SK-N-SH treated with all-trans-retinoic acid at 6 μM for 48 hours (cell line): ENCODE results near the gene NPAS3.

Experiments used
- ATAC-seq: fragments of 200-7000 bp; cut with Tn5 transposase; 3 replicates; pipeline ENCODE4 v1.9.1; 2020; ENCODE audit warnings: mild to moderate bottlenecking, moderate library complexity
- ARNTL ChIP-seq: fragments of 450-650 bp; formaldehyde crosslinking; IDR thresholded peaks from 2 replicates; pipeline ENCODE4 v1.5.0; 2020; ENCODE audit warnings: low read depth, mild to moderate bottlenecking, moderate library complexity, borderline replicate concordance
- BACH2 ChIP-seq: fragments of 250-450 bp; sonication (Bioruptor Pico); IDR thresholded peaks from 2 replicates; pipeline ENCODE4 v1.9.0; 2021; ENCODE audit warnings: mild to moderate bottlenecking, borderline replicate concordance
- CSDC2 ChIP-seq: fragments of 250-450 bp; sonication (Bioruptor Pico); IDR thresholded peaks from 2 replicates; pipeline ENCODE4 v1.5.0; 2020; ENCODE audit warnings: mild to moderate bottlenecking, moderate library complexity
- ESRRG ChIP-seq: fragments of 250-450 bp; sonication (Bioruptor Pico); IDR thresholded peaks from 2 replicates; pipeline ENCODE4 v1.6.1; 2021; ENCODE audit warnings: mild to moderate bottlenecking
- GLIS3 ChIP-seq: fragments of 250-450 bp; sonication (Bioruptor Pico); IDR thresholded peaks from 2 replicates; pipeline ENCODE4 v1.5.0; 2020; ENCODE audit warnings: mild to moderate bottlenecking, moderate library complexity
- ISL1 ChIP-seq: fragments of 250-450 bp; sonication (Bioruptor Pico); IDR thresholded peaks from 2 replicates; pipeline ENCODE4 v2.1.2; 2022; ENCODE audit warnings: mild to moderate bottlenecking, moderate library complexity
- OSR1 ChIP-seq: fragments of 250-450 bp; sonication (Bioruptor Pico); IDR thresholded peaks from 2 replicates; pipeline ENCODE4 v1.8.0; 2022; ENCODE audit warnings: moderate library complexity, mild to moderate bottlenecking, inconsistent platforms
- PATZ1 ChIP-seq: fragments of 250-450 bp; sonication (Bioruptor Pico); IDR thresholded peaks from 2 replicates; pipeline ENCODE4 v1.8.0; 2020; ENCODE audit warnings: mild to moderate bottlenecking, moderate library complexity, borderline replicate concordance
- PPARA ChIP-seq: fragments of 250-450 bp; sonication (Bioruptor Pico); IDR thresholded peaks from 2 replicates; pipeline ENCODE4 v1.5.0; 2020; ENCODE audit warnings: mild to moderate bottlenecking, borderline replicate concordance
- RARB ChIP-seq: fragments of 250-450 bp; sonication (Bioruptor Pico); IDR thresholded peaks from 2 replicates; pipeline ENCODE4 v1.8.0; 2021; ENCODE audit warnings: mild to moderate bottlenecking, moderate library complexity
- SNAI2 ChIP-seq: fragments of 250-450 bp; sonication (Bioruptor Pico); IDR thresholded peaks from 2 replicates; pipeline ENCODE4 v1.5.0; 2020; ENCODE audit warnings: mild to moderate bottlenecking, moderate library complexity
- TCF4 ChIP-seq: fragments of 250-450 bp; sonication (Bioruptor Pico); IDR thresholded peaks from 2 replicates; pipeline ENCODE4 v1.8.0; 2021; ENCODE audit warnings: mild to moderate bottlenecking, moderate library complexity, borderline replicate concordance
- TOX ChIP-seq: fragments of 250-450 bp; sonication (Bioruptor Pico); IDR thresholded peaks from 2 replicates; pipeline ENCODE4 v1.8.0; 2021; ENCODE audit warnings: mild to moderate bottlenecking, moderate library complexity, borderline replicate concordance
- TSHZ2 ChIP-seq: fragments of 250-450 bp; sonication (Bioruptor Pico); IDR thresholded peaks from 2 replicates; pipeline ENCODE4 v1.5.0; 2020; ENCODE audit warnings: mild to moderate bottlenecking, moderate library complexity
- ZC3H10 ChIP-seq: fragments of 250-450 bp; sonication (Bioruptor Pico); IDR thresholded peaks from 2 replicates; pipeline ENCODE4 v1.5.1; 2021; ENCODE audit warnings: mild to moderate bottlenecking, moderate library complexity
- ZFP3 ChIP-seq: fragments of 250-450 bp; sonication (Bioruptor Pico); IDR thresholded peaks from 2 replicates; pipeline ENCODE4 v1.5.0; 2020; ENCODE audit warnings: mild to moderate bottlenecking, moderate library complexity
- ZNF565 ChIP-seq: fragments of 450-650 bp; formaldehyde crosslinking; conservative IDR thresholded peaks from 2 replicates; pipeline ENCODE4 v1.5.0; 2020; ENCODE audit warnings: low read depth, mild to moderate bottlenecking, moderate library complexity
- ZNF70 ChIP-seq: fragments of 450-650 bp; formaldehyde crosslinking; IDR thresholded peaks from 2 replicates; pipeline ENCODE4 v1.5.0; 2020; ENCODE audit warnings: mild to moderate bottlenecking, moderate library complexity
- ZNF8 ChIP-seq: fragments of 450-650 bp; formaldehyde crosslinking; IDR thresholded peaks from 2 replicates; pipeline ENCODE4 v1.5.0; 2020; ENCODE audit warnings: mild to moderate bottlenecking, moderate library complexity
- TF ChIP-seq, protein P1 (sequence below): fragments of 250-450 bp; sonication (Bioruptor Pico); IDR thresholded peaks from 2 replicates; pipeline ENCODE4 v1.8.0; 2021; ENCODE audit warnings: low read depth, mild to moderate bottlenecking, moderate library complexity, borderline replicate concordance
- TF ChIP-seq, protein P2 (sequence below): fragments of 250-450 bp; sonication (Bioruptor Pico); IDR thresholded peaks from 2 replicates; pipeline ENCODE4 v1.5.1; 2020; ENCODE audit warnings: low read depth, mild to moderate bottlenecking, moderate library complexity
- TF ChIP-seq, protein P3 (sequence below): fragments of 250-450 bp; sonication (Bioruptor Pico); IDR thresholded peaks from 2 replicates; pipeline ENCODE4 v1.5.1; 2021; ENCODE audit warnings: mild to moderate bottlenecking, moderate library complexity

Gene NPAS3

GRCh38 chr14:33010495-33010894 lies 71.8 kb downstream of the NPAS3 start:
- no peak for ATAC-seq
- TF ChIP-seq RARB (CRISPR knock-in tag) (no peak), GLIS3 (CRISPR knock-in tag) (no peak), ARNTL (no peak), TOX (CRISPR knock-in tag) (no peak), OSR1 (CRISPR knock-in tag) (no peak), PPARA (CRISPR knock-in tag) (no peak), SNAI2 (CRISPR knock-in tag) (no peak), ZFP3 (CRISPR knock-in tag) (no peak), TSHZ2 (CRISPR knock-in tag) (no peak)
- TF ChIP-seq, protein P1, sequence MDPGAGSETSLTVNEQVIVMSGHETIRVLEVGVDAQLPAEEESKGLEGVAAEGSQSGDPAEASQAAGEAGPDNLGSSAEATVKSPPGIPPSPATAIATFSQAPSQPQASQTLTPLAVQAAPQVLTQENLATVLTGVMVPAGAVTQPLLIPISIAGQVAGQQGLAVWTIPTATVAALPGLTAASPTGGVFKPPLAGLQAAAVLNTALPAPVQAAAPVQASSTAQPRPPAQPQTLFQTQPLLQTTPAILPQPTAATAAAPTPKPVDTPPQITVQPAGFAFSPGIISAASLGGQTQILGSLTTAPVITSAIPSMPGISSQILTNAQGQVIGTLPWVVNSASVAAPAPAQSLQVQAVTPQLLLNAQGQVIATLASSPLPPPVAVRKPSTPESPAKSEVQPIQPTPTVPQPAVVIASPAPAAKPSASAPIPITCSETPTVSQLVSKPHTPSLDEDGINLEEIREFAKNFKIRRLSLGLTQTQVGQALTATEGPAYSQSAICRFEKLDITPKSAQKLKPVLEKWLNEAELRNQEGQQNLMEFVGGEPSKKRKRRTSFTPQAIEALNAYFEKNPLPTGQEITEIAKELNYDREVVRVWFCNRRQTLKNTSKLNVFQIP (CRISPR knock-in tag) = no peak

- TF ChIP-seq TOX (CRISPR knock-in tag) = no peak
- TF ChIP-seq PATZ1 = no peak
- TF ChIP-seq CSDC2 = no peak
- no peak for TF ChIP-seq ESRRG (CRISPR knock-in tag)
- no peak for TF ChIP-seq ZNF565
- no peak for TF ChIP-seq ARNTL
- TF ChIP-seq, protein P2, sequence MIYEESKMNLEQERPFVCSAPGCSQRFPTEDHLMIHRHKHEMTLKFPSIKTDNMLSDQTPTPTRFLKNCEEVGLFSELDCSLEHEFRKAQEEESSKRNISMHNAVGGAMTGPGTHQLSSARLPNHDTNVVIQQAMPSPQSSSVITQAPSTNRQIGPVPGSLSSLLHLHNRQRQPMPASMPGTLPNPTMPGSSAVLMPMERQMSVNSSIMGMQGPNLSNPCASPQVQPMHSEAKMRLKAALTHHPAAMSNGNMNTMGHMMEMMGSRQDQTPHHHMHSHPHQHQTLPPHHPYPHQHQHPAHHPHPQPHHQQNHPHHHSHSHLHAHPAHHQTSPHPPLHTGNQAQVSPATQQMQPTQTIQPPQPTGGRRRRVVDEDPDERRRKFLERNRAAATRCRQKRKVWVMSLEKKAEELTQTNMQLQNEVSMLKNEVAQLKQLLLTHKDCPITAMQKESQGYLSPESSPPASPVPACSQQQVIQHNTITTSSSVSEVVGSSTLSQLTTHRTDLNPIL = no peak
- TF ChIP-seq PPARA (CRISPR knock-in tag) = no peak
- no peak for TF ChIP-seq GLIS3 (CRISPR knock-in tag)
- TF ChIP-seq ZNF8 = no peak
- TF ChIP-seq BACH2 (CRISPR knock-in tag) = no peak
- TF ChIP-seq TCF4 = no peak
- no peak for TF ChIP-seq OSR1 (CRISPR knock-in tag)
- TF ChIP-seq ISL1 (CRISPR knock-in tag) = no peak
- TF ChIP-seq, protein P3, sequence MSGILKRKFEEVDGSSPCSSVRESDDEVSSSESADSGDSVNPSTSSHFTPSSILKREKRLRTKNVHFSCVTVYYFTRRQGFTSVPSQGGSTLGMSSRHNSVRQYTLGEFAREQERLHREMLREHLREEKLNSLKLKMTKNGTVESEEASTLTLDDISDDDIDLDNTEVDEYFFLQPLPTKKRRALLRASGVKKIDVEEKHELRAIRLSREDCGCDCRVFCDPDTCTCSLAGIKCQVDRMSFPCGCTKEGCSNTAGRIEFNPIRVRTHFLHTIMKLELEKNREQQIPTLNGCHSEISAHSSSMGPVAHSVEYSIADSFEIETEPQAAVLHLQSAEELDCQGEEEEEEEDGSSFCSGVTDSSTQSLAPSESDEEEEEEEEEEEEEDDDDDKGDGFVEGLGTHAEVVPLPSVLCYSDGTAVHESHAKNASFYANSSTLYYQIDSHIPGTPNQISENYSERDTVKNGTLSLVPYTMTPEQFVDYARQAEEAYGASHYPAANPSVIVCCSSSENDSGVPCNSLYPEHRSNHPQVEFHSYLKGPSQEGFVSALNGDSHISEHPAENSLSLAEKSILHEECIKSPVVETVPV = no peak
- TF ChIP-seq ZC3H10 (CRISPR knock-in tag) = no peak
- TF ChIP-seq, protein P1 (CRISPR knock-in tag) = no peak
- no peak for TF ChIP-seq ZNF70 (CRISPR knock-in tag)
- TF ChIP-seq TSHZ2 (CRISPR knock-in tag) = no peak
- ATAC-seq = no peak
These were observed 76.0 kb downstream of the NPAS3 start for GRCh38 chr14:33014710-33015109.
